Measurements from ENCODE around the gene GNAL. TPM values are rescaled to one million over a fixed set of nuclear protein-coding genes. Genes with fewer than 3 reads are reported as not detected.
"Not testable (repeated sequence)": the region's sequence is repeated elsewhere in the genome, so short reads cannot be mapped to it uniquely, and the experiment has no call there.

GNAL gene
- total RNA-seq: 10 to 100 TPM; 13.2 to 25.1 (median 19.9) TPM
- 1 to 10 TPM in 1 of 3 donors, under 1 TPM in 2; 0.46 to 3.4 (median 0.60) TPM for polyA plus RNA-seq

- peak within 1 kb of the TSS; percentile 58 to 80 (median 62) for H3K4me3 ChIP-seq
- H3K4me1 ChIP-seq: peaks cover 0 to 11% (median 8%) of the 10 kb centered on the region in 4 donors
- no peaks in the 10 kb centered on the region for H3K36me3 ChIP-seq
- H3K27me3 ChIP-seq: no peaks in the 10 kb centered on the region
- H3K9me3 ChIP-seq: no peaks in the 10 kb centered on the region
- TF ChIP-seq POLR2A (IDR thresholded peaks at IDR 0.05) (no peak), POLR2AphosphoS5 (IDR thresholded peaks at IDR 0.05) (peak; percentile 51 to 78 (median 64))
- peak; percentile 88 for DNase-seq
- 1% methylated on average over 77 of the region's 77 CpGs for WGBS, 2 donors
- intact Hi-C loops (cut with DNase I): loop anchor here (2.0 to 5.0 kb wide), 2 partner anchors 168 to 220 kb away; partner anchors contain the start of gene MPPE1
- H3K27ac ChIP-seq: peak within 1 kb of the TSS; percentile 72 to 86 (median 82)
These were observed at the start of gene GNAL for GRCh38 chr18:11688972-11689668. Gene GNAL, plus strand, starts transcription at chr18:11689264. Its CDS starts 300 bp downstream, at chr18:11689564.

DNA sequence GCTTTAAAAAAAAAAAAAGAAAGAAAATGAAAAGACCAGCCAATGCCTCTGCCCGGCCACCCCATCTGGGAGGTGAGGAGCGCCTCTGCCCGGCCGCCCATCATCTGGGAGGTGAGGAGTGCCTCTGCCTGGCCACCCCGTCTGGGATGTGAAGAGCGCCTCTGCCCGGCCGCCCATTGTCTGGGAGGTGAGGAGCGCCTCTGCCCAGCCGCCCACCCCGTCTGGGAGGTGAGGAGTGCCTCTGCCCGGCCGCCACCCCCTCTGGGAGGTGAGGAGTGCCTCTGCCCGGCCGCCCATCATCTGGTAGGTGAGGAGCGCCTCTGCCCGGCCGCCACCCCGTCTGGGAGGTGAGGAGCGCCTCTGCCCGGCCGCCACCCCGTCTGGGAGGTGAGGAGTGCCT, 41.8 kb upstream of the GNAL start:
- DNase-seq: not testable (repeated sequence)

GRCh38 chr18:11647804-11648203, 41.3 kb upstream of the GNAL start:
- intact Hi-C loops (cut with DNase I); H3K4me1 ChIP-seq; H3K36me3 ChIP-seq; H3K9me3 ChIP-seq; H3K27me3 ChIP-seq; H3K27ac ChIP-seq; DNase-seq; H3K4me3 ChIP-seq: not testable (repeated sequence)
- WGBS, 2 donors: 95 to 98% methylated on average over 26 of the region's 26 CpGs

More for the DNA sequence above, 41.8 kb upstream of the GNAL start:
- WGBS, 2 donors: 94 to 95% methylated on average over 23 of the region's 23 CpGs
- H3K4me1 ChIP-seq; H3K27ac ChIP-seq; H3K27me3 ChIP-seq; intact Hi-C loops (cut with DNase I); H3K4me3 ChIP-seq; H3K36me3 ChIP-seq; H3K9me3 ChIP-seq: not testable (repeated sequence)

DNA sequence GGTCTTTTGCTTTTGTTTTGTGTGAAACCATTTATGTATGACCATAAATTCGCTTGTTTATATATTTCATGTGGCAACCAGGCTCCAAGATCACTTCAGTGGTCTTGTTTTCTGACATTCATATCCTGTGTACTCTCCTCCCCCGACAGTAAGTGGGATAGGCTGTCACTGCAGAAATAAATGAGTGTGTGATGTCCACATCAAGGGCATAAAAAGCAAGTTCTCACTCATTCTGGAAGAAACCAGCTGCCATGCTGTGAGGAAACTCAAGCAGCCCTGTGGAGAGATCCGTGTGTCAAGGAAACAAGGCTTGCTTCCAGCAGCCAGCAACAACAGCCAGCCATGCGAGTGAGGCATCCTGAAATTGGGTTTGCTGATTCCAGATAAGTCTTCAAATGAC, 39.2 kb upstream of the GNAL start:
- no peaks in the 10 kb centered on the region for H3K36me3 ChIP-seq
- TF ChIP-seq EP300 (IDR thresholded peaks at IDR 0.05): no peak
- WGBS, 2 donors: 68 to 77% methylated on average over 4 of the region's 4 CpGs
- intact Hi-C loops (cut with DNase I): no loop called here
- no peak overlapping the region for H3K27ac ChIP-seq
- peaks cover 0 to 7% (median 1%) of the 10 kb centered on the region in 4 donors for H3K9me3 ChIP-seq
- no peaks in the 10 kb centered on the region for H3K4me1 ChIP-seq
- DNase-seq: no peak
- H3K27me3 ChIP-seq: no peaks in the 10 kb centered on the region
- no peak overlapping the region for H3K4me3 ChIP-seq

GRCh38 chr18:11651899-11652298, 37.2 kb upstream of the GNAL start:
- DNase-seq: no peak
- Histone ChIP-seq H3K36me3 (no peaks in the 10 kb centered on the region), H3K9me3 (peaks cover 0 to 7% (median 1%) of the 10 kb centered on the region in 4 donors), H3K4me3 (no peak overlapping the region), H3K4me1 (peaks cover 0 to 6% (median 0%) of the 10 kb centered on the region in 4 donors), H3K27ac (no peak overlapping the region), H3K27me3 (peaks cover 0 to 5% (median 2%) of the 10 kb centered on the region in 3 donors)
- intact Hi-C loops (cut with DNase I): no loop called here
- TF ChIP-seq POLR2A (IDR thresholded peaks at IDR 0.05): no peak
- no peak for TF ChIP-seq EP300 (IDR thresholded peaks at IDR 0.05)
- TF ChIP-seq POLR2AphosphoS5 (IDR thresholded peaks at IDR 0.05): no peak
- WGBS, 2 donors: 69 to 88% methylated on average over 3 of the region's 3 CpGs

DNA sequence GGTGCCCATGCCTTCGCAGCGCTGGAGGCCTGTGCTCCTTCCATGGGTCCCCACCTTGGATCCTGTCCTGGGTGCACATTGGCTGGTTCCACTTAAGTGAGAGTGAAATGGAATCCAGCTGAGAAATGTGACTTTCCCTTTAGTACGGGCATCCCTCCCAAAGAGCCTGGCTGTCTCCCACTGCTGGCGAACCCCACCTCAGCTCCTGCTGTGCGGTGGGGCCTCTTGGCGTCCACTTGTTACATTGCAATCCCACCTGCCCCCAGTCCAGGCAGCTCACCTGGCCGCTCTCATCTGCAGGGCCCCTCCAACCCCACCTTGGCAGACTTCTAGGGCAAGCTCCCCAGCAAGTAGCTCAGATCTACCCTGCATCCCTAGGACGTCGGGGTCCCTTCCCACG, 35.5 kb upstream of the GNAL start:
- 84 to 87% methylated on average over 10 of the region's 10 CpGs for WGBS, 2 donors
- intact Hi-C loops (cut with DNase I): no loop called here
- peaks cover 0 to 7% (median 1%) of the 10 kb centered on the region in 4 donors for H3K9me3 ChIP-seq

More for the DNA sequence above, 35.5 kb upstream of the GNAL start:
- H3K27ac ChIP-seq: no peak overlapping the region
- H3K4me1 ChIP-seq: peaks cover 0 to 6% (median 0%) of the 10 kb centered on the region in 4 donors
- H3K4me3 ChIP-seq: no peak overlapping the region
- DNase-seq: no peak
- peaks cover 0 to 5% (median 2%) of the 10 kb centered on the region in 3 donors for H3K27me3 ChIP-seq
- TF ChIP-seq EP300 (IDR thresholded peaks at IDR 0.05) (no peak), POLR2A (IDR thresholded peaks at IDR 0.05) (no peak), CTCF (IDR thresholded peaks at IDR 0.05) (no peak), POLR2AphosphoS5 (IDR thresholded peaks at IDR 0.05) (no peak)
- no peaks in the 10 kb centered on the region for H3K36me3 ChIP-seq

All from sigmoid colon (tissue), 7 donors.